ENCODE results near the gene MCUB.

Gene MCUB

GRCh38 chr4:109730619-109731545 lies 170.8 kb downstream of the MCUB start:
- DNase-seq: no peak

- DNase-seq: no peak
Measured at GRCh38 chr4:109733728-109734127, 173.7 kb downstream of the MCUB start.

GRCh38 chr4:109735566-109736365 lies 175.7 kb downstream of the MCUB start:
- no peak for DNase-seq

Measured in activated CD8-positive, alpha-beta memory T cell treated with anti-CD3 and anti-CD28 coated beads, Interleukin-2, amount 50 U/mL, for 48 hours (primary cell).